ENCODE measurements around the gene PIGZ. TPM values are rescaled to one million over a fixed set of nuclear protein-coding genes. Genes with fewer than 3 reads are reported as not detected.

Gene PIGZ
- total RNA-seq, 1 donor from 2014 or later: 9.9 TPM

GRCh38 chr3:197000211-197000610 is 31.6 kb upstream of the PIGZ start:
- no peaks in the 10 kb centered on the region for H3K27me3 Mint-ChIP-seq (ENCODE audit: low read depth)
- H3K4me1 Mint-ChIP-seq (ENCODE audit: low read depth): peaks cover 8% of the 10 kb centered on the region
- no peak overlapping the region for H3K4me3 Mint-ChIP-seq (ENCODE audit: unreplicated experiment)
- DNase-seq (ENCODE audit: low spot score): peak; percentile 43
- TF ChIP-seq CTCF (IDR thresholded peaks at IDR 0.05): no peak
- no peaks in the 10 kb centered on the region for H3K9me3 Mint-ChIP-seq (ENCODE audit: low read depth)
- H3K27ac Mint-ChIP-seq (ENCODE audit: unreplicated experiment): no peak overlapping the region
- H3K36me3 Mint-ChIP-seq (ENCODE audit: low read depth): no peaks in the 10 kb centered on the region

GRCh38 chr3:196998966-196999760 is 30.5 kb upstream of the PIGZ start:
- no peak overlapping the region for H3K4me3 Mint-ChIP-seq (ENCODE audit: unreplicated experiment)
- H3K27me3 Mint-ChIP-seq (ENCODE audit: low read depth): no peaks in the 10 kb centered on the region
- no peak overlapping the region for H3K27ac Mint-ChIP-seq (ENCODE audit: unreplicated experiment)
- peaks cover 4% of the 10 kb centered on the region for H3K4me1 Mint-ChIP-seq (ENCODE audit: low read depth)
- DNase-seq (ENCODE audit: low spot score): peak; percentile 60
- no peaks in the 10 kb centered on the region for H3K9me3 Mint-ChIP-seq (ENCODE audit: low read depth)
- TF ChIP-seq CTCF (IDR thresholded peaks at IDR 0.05): no peak
- H3K36me3 Mint-ChIP-seq (ENCODE audit: low read depth): no peaks in the 10 kb centered on the region

- peak; percentile 85 for DNase-seq (ENCODE audit: low spot score)
- H3K4me3 Mint-ChIP-seq (ENCODE audit: unreplicated experiment): no peak overlapping the region
- no peaks in the 10 kb centered on the region for H3K27me3 Mint-ChIP-seq (ENCODE audit: low read depth)
- H3K36me3 Mint-ChIP-seq (ENCODE audit: low read depth): no peaks in the 10 kb centered on the region
- no peak overlapping the region for H3K27ac Mint-ChIP-seq (ENCODE audit: unreplicated experiment)
- no peaks in the 10 kb centered on the region for H3K9me3 Mint-ChIP-seq (ENCODE audit: low read depth)
- TF ChIP-seq CTCF (IDR thresholded peaks at IDR 0.05): no peak
- H3K4me1 Mint-ChIP-seq (ENCODE audit: low read depth): no peaks in the 10 kb centered on the region
Observed at GRCh38 chr3:196997311-196997710, 28.7 kb upstream of the PIGZ start.

GRCh38 chr3:196996454-196997265 is 28.0 kb upstream of the PIGZ start:
- Mint-ChIP-seq H3K36me3 (ENCODE audit: low read depth) (no peaks in the 10 kb centered on the region), H3K27me3 (ENCODE audit: low read depth) (no peaks in the 10 kb centered on the region), H3K4me1 (ENCODE audit: low read depth) (no peaks in the 10 kb centered on the region), H3K27ac (ENCODE audit: unreplicated experiment) (no peak overlapping the region), H3K4me3 (ENCODE audit: unreplicated experiment) (no peak overlapping the region), H3K9me3 (ENCODE audit: low read depth) (no peaks in the 10 kb centered on the region)
- no peak for TF ChIP-seq CTCF (IDR thresholded peaks at IDR 0.05)
- peak; percentile 65 for DNase-seq (ENCODE audit: low spot score)

GRCh38 chr3:196995646-196996355 is 27.2 kb upstream of the PIGZ start:
- Mint-ChIP-seq H3K4me3 (ENCODE audit: unreplicated experiment) (no peak overlapping the region), H3K27me3 (ENCODE audit: low read depth) (no peaks in the 10 kb centered on the region), H3K36me3 (ENCODE audit: low read depth) (no peaks in the 10 kb centered on the region), H3K9me3 (ENCODE audit: low read depth) (no peaks in the 10 kb centered on the region), H3K27ac (ENCODE audit: unreplicated experiment) (no peak overlapping the region), H3K4me1 (ENCODE audit: low read depth) (no peaks in the 10 kb centered on the region)
- TF ChIP-seq CTCF (IDR thresholded peaks at IDR 0.05): no peak
- peak; percentile 33 for DNase-seq (ENCODE audit: low spot score)
